Ecto neural progenitor cell (in vitro differentiated cells): Measurements from ENCODE around the gene OGFOD1.
A peak's percentile ranks its signal among the peaks of the same experiment; 100 is the strongest.

Experiments
- DNase-seq: peaks from one replicate; pipeline ENCODE4 v3.0.0-alpha.2; 2018; ENCODE audit warnings: low spot score

OGFOD1 gene

GRCh38 chr16:56450986-56451752 lies at the start of gene OGFOD1, which contains the start of gene NUDT21:
Gene OGFOD1 (plus strand): TSS chr16:56451554. CDS start chr16:56451613, 59 bp downstream.
Gene NUDT21 (minus strand): TSS chr16:56451332. CDS start chr16:56451202, 130 bp downstream.
- peak; percentile 94 for DNase-seq

- DNase-seq: no peak
Observed at GRCh38 chr16:56405977-56406672, 45.2 kb upstream of the OGFOD1 start.

GRCh38 chr16:56408379-56409098 lies 42.8 kb upstream of the OGFOD1 start:
- DNase-seq: no peak

- DNase-seq: no peak
Observed at GRCh38 chr16:56409195-56409594, 42.2 kb upstream of the OGFOD1 start.

- DNase-seq: no peak
Observed at GRCh38 chr16:56411123-56411522, 40.2 kb upstream of the OGFOD1 start.

- DNase-seq: no peak
Observed at GRCh38 chr16:56411624-56412023, 39.7 kb upstream of the OGFOD1 start.

GRCh38 chr16:56413381-56413780 lies 38.0 kb upstream of the OGFOD1 start:
- DNase-seq: no peak

- DNase-seq: no peak
Observed at GRCh38 chr16:56414366-56414765, 37.0 kb upstream of the OGFOD1 start.

- no peak for DNase-seq
Observed at GRCh38 chr16:56415875-56416274, 35.5 kb upstream of the OGFOD1 start.

- DNase-seq: no peak
Observed at GRCh38 chr16:56417138-56417537, 34.2 kb upstream of the OGFOD1 start.

- no peak for DNase-seq
Observed at GRCh38 chr16:56419740-56420548, 31.4 kb upstream of the OGFOD1 start.

- DNase-seq: no peak
Observed at GRCh38 chr16:56420613-56421012, 30.7 kb upstream of the OGFOD1 start.

- no peak for DNase-seq
Observed at GRCh38 chr16:56421313-56421712, 30.0 kb upstream of the OGFOD1 start.

GRCh38 chr16:56421976-56422669 lies 29.2 kb upstream of the OGFOD1 start:
- DNase-seq: no peak

- DNase-seq: no peak
Observed at GRCh38 chr16:56422896-56423441, 28.4 kb upstream of the OGFOD1 start.

- no peak for DNase-seq
Observed at GRCh38 chr16:56423584-56424403, 27.6 kb upstream of the OGFOD1 start.

GRCh38 chr16:56424404-56424764 lies 27.0 kb upstream of the OGFOD1 start:
- no peak for DNase-seq

GRCh38 chr16:56424791-56425438 lies 26.4 kb upstream of the OGFOD1 start:
- DNase-seq: peak; percentile 75

- DNase-seq: peak; percentile 75
Observed at GRCh38 chr16:56425439-56425832, 25.9 kb upstream of the OGFOD1 start, which contains the start of gene AMFR. Gene AMFR (minus strand): TSS chr16:56425545. CDS start chr16:56425327, 218 bp downstream.
